Measurements from ENCODE around the gene ETV6.

Gene ETV6

GRCh38 chr12:11822081-11822834 lies 172.8 kb downstream of the ETV6 start:
- Histone ChIP-seq H3K4me2 (ENCODE audit: low read depth, low read length, poor library complexity, severe bottlenecking) (no peak overlapping the region), H3K9ac (ENCODE audit: low read depth, low read length, poor library complexity, severe bottlenecking) (no peak overlapping the region), H2AFZ (ENCODE audit: low read length) (no peak overlapping the region)

GRCh38 chr12:11823043-11823442 lies 173.6 kb downstream of the ETV6 start:
- Histone ChIP-seq H3K4me2 (ENCODE audit: low read depth, low read length, poor library complexity, severe bottlenecking) (no peak overlapping the region), H2AFZ (ENCODE audit: low read length) (no peak overlapping the region)
- TF ChIP-seq CTCF (conservative IDR thresholded peaks at IDR 0.05; ENCODE audit: low read length) (no peak), EZH2phosphoT487 (IDR thresholded peaks at IDR 0.05; ENCODE audit: borderline replicate concordance) (no peak)

More at GRCh38 chr12:11822081-11822834, 172.8 kb downstream of the ETV6 start:
- H3K4me3 ChIP-seq (ENCODE audit: low read length, poor library complexity, severe bottlenecking) = no peak overlapping the region
- TF ChIP-seq CTCF (conservative IDR thresholded peaks at IDR 0.05; ENCODE audit: low read length) (no peak), EZH2phosphoT487 (IDR thresholded peaks at IDR 0.05; ENCODE audit: borderline replicate concordance) (no peak)
- peaks cover 67% of the 10 kb centered on the region for H3K79me2 ChIP-seq (ENCODE audit: insufficient read depth, low read length)
- H3F3A ChIP-seq (ENCODE audit: low read depth) = no peaks in the 10 kb centered on the region
- no peaks in the 10 kb centered on the region for H4K20me1 ChIP-seq (ENCODE audit: insufficient read depth, low read length, poor library complexity, severe bottlenecking)
- H3K4me1 ChIP-seq (ENCODE audit: insufficient read depth, low read length, poor library complexity, severe bottlenecking) = peaks cover 7% of the 10 kb centered on the region
- H3K36me3 ChIP-seq (ENCODE audit: insufficient read depth, low read length) = peaks cover 53% of the 10 kb centered on the region; the same call in 1 of the 2 replicates
- no peaks in the 10 kb centered on the region for H3K9me3 ChIP-seq (ENCODE audit: insufficient read depth, low read depth, low read length)
- H3K9me2 ChIP-seq (replicated peaks; ENCODE audit: low read depth, low read length) = no peaks in the 10 kb centered on the region
- no peaks in the 10 kb centered on the region for H3K27me3 ChIP-seq (ENCODE audit: insufficient read depth, low read length, poor library complexity, severe bottlenecking)

GRCh38 chr12:11823593-11823992 lies 174.1 kb downstream of the ETV6 start:
- TF ChIP-seq CTCF (conservative IDR thresholded peaks at IDR 0.05; ENCODE audit: low read length) = no peak
- no peak for TF ChIP-seq EZH2phosphoT487 (IDR thresholded peaks at IDR 0.05; ENCODE audit: borderline replicate concordance)
- Histone ChIP-seq H3F3A (ENCODE audit: low read depth) (no peaks in the 10 kb centered on the region), H4K20me1 (ENCODE audit: insufficient read depth, low read length, poor library complexity, severe bottlenecking) (no peaks in the 10 kb centered on the region), H3K4me2 (ENCODE audit: low read depth, low read length, poor library complexity, severe bottlenecking) (no peak overlapping the region), H3K27me3 (ENCODE audit: insufficient read depth, low read length, poor library complexity, severe bottlenecking) (no peaks in the 10 kb centered on the region), H3K9me2 (replicated peaks; ENCODE audit: low read depth, low read length) (no peaks in the 10 kb centered on the region), H3K36me3 (ENCODE audit: insufficient read depth, low read length) (peaks cover 64% of the 10 kb centered on the region; the same call in 1 of the 2 replicates), H3K9ac (ENCODE audit: low read depth, low read length, poor library complexity, severe bottlenecking) (no peak overlapping the region), H3K9me3 (ENCODE audit: insufficient read depth, low read depth, low read length) (no peaks in the 10 kb centered on the region), H2AFZ (ENCODE audit: low read length) (no peak overlapping the region), H3K4me3 (ENCODE audit: low read length, poor library complexity, severe bottlenecking) (no peak overlapping the region), H3K4me1 (ENCODE audit: insufficient read depth, low read length, poor library complexity, severe bottlenecking) (peaks cover 7% of the 10 kb centered on the region), H3K79me2 (ENCODE audit: insufficient read depth, low read length) (peaks cover 67% of the 10 kb centered on the region; the same call in 1 of the 2 replicates)

More at GRCh38 chr12:11823043-11823442, 173.6 kb downstream of the ETV6 start:
- Histone ChIP-seq H3K4me1 (ENCODE audit: insufficient read depth, low read length, poor library complexity, severe bottlenecking) (peaks cover 7% of the 10 kb centered on the region), H4K20me1 (ENCODE audit: insufficient read depth, low read length, poor library complexity, severe bottlenecking) (no peaks in the 10 kb centered on the region), H3K4me3 (ENCODE audit: low read length, poor library complexity, severe bottlenecking) (no peak overlapping the region), H3K79me2 (ENCODE audit: insufficient read depth, low read length) (peaks cover 67% of the 10 kb centered on the region; the same call in 1 of the 2 replicates), H3K27me3 (ENCODE audit: insufficient read depth, low read length, poor library complexity, severe bottlenecking) (no peaks in the 10 kb centered on the region), H3K9me2 (replicated peaks; ENCODE audit: low read depth, low read length) (no peaks in the 10 kb centered on the region), H3K9me3 (ENCODE audit: insufficient read depth, low read depth, low read length) (no peaks in the 10 kb centered on the region), H3K9ac (ENCODE audit: low read depth, low read length, poor library complexity, severe bottlenecking) (no peak overlapping the region), H3F3A (ENCODE audit: low read depth) (no peaks in the 10 kb centered on the region), H3K36me3 (ENCODE audit: insufficient read depth, low read length) (peaks cover 58% of the 10 kb centered on the region; the same call in 1 of the 2 replicates)
